IMR-90 (cell line): Measurements from ENCODE around the gene BST1. TPM values are rescaled to one million over a fixed set of nuclear protein-coding genes. Genes with fewer than 3 reads are reported as not detected.

Experiments
- ATAC-seq: fragments of 200-7000 bp; cut with Tn5 transposase; 2 replicates; pipeline ENCODE4 v1.9.1; 2020; ENCODE audit warnings: low read depth, mild to moderate bottlenecking, moderate library complexity
- BruUV-seq: library from RNA; stranded (reverse); fragments of 400-500 nt; replicated peaks from 2 replicates; lab custom pipeline; 2021; lab: Mats Ljungman, UMichigan
- CTCF ChIA-PET: fragments of 300-600 bp; formaldehyde crosslinking; extraction: SDS; loops from one replicate; lab custom pipeline; 2021; ENCODE audit warnings: antibody characterized with exemption; lab: Yijun Ruan, JAX
- POLR2A ChIA-PET: fragments of 300-600 bp; sonication (Branson Sonifier 250); formaldehyde crosslinking; loops from one replicate; lab custom pipeline; 2022; ENCODE audit warnings: antibody characterized with exemption; ENCODE audit not compliant: unreplicated experiment; lab: Charles Lee
- DNase-seq: peaks from one replicate; pipeline ENCODE4 v3.0.0; 2013
- H2AFZ ChIP-seq: replicated peaks from 2 replicates; pipeline ENCODE3; 2013; ENCODE audit warnings: low read length, mild to moderate bottlenecking; ENCODE audit not compliant: poor library complexity
- H2AK5ac ChIP-seq: 2 replicates; pipeline ENCODE4 v1.6.1; 2013; ENCODE audit warnings: low read depth, low read length, inconsistent platforms
- H2AK9ac ChIP-seq: replicated peaks from 2 replicates; pipeline ENCODE3; 2013; ENCODE audit warnings: mild to moderate bottlenecking, low read depth, low read length, moderate library complexity; ENCODE audit not compliant: poor library complexity
- H2BK120ac ChIP-seq: 2 replicates; pipeline ENCODE4 v1.6.1; 2013; ENCODE audit warnings: low read depth, low read length, inconsistent platforms
- H2BK15ac ChIP-seq: 3 replicates; pipeline ENCODE4 v1.6.1; 2013; ENCODE audit warnings: low read depth, low read length, inconsistent platforms
- H2BK20ac ChIP-seq: 2 replicates; pipeline ENCODE4 v1.6.1; 2013; ENCODE audit warnings: low read depth, mild to moderate bottlenecking, inconsistent platforms, low read length, moderate library complexity
- H2BK5ac ChIP-seq: 2 replicates; pipeline ENCODE4 v1.6.1; 2013; ENCODE audit warnings: mild to moderate bottlenecking, low read depth, low read length, inconsistent platforms; ENCODE audit not compliant: poor library complexity, severe bottlenecking
- H3K14ac ChIP-seq: replicated peaks from 2 replicates; pipeline ENCODE4 v1.6.1; 2013; ENCODE audit warnings: low read depth, low read length, inconsistent platforms
- H3K18ac ChIP-seq: 2 replicates; pipeline ENCODE4 v1.6.1; 2013; ENCODE audit warnings: low read depth, low read length, control low read depth
- H3K23ac ChIP-seq: 2 replicates; pipeline ENCODE4 v1.6.1; 2013; ENCODE audit warnings: low read depth, low read length, inconsistent platforms
- H3K27ac ChIP-seq: 2 replicates; pipeline ENCODE4 v1.5.1; 2013; ENCODE audit warnings: mild to moderate bottlenecking, control low read depth, low read length; ENCODE audit not compliant: insufficient read depth
- H3K27me3 ChIP-seq: 2 replicates; pipeline ENCODE4 v1.6.1; 2013; ENCODE audit warnings: low read length; ENCODE audit not compliant: control insufficient read depth, insufficient read depth
- H3K36me3 ChIP-seq: 2 replicates; pipeline ENCODE4 v1.6.1; 2013; ENCODE audit warnings: low read length, mixed read lengths; ENCODE audit not compliant: control insufficient read depth, insufficient read depth
- H3K4ac ChIP-seq: 2 replicates; pipeline ENCODE4 v1.6.1; 2013; ENCODE audit warnings: low read depth, low read length, inconsistent platforms
- H3K4me1 ChIP-seq: 2 replicates; pipeline ENCODE4 v1.6.1; 2013; ENCODE audit warnings: low read length, mixed read lengths; ENCODE audit not compliant: control insufficient read depth, insufficient read depth
- H3K4me2 ChIP-seq: 2 replicates; pipeline ENCODE4 v1.6.1; 2013; ENCODE audit warnings: low read depth, mild to moderate bottlenecking, control low read depth, low read length, moderate library complexity
- H3K4me3 ChIP-seq: 2 replicates; pipeline ENCODE4 v1.5.1; 2013; ENCODE audit warnings: low read depth, mild to moderate bottlenecking, control low read depth, low read length, moderate library complexity; ENCODE audit not compliant: insufficient read depth
- H3K56ac ChIP-seq: 2 replicates; pipeline ENCODE4 v1.6.1; 2013; ENCODE audit warnings: low read length, inconsistent platforms; ENCODE audit not compliant: insufficient read depth; ENCODE audit errors: extremely low read depth
- H3K79me1 ChIP-seq, 2 experiments: 2 replicates each; pipeline ENCODE4 v1.6.1; 2013; ENCODE audit warnings: low read length in 2 of 2, inconsistent platforms in 1 of 2, low read depth in 1 of 2
- H3K9ac ChIP-seq: 2 replicates; pipeline ENCODE4 v1.6.1; 2013; ENCODE audit warnings: low read depth, low read length, control low read depth
- H3K9me1 ChIP-seq: 2 replicates; pipeline ENCODE4 v1.6.1; 2013; ENCODE audit warnings: low read length, inconsistent platforms; ENCODE audit not compliant: insufficient read depth
- H3K9me3 ChIP-seq: 2 replicates; pipeline ENCODE4 v1.6.1; 2013; ENCODE audit warnings: low read length; ENCODE audit not compliant: control insufficient read depth, insufficient read depth
- H4K20me1 ChIP-seq: 2 replicates; pipeline ENCODE4 v1.6.1; 2013; ENCODE audit warnings: low read length, inconsistent platforms; ENCODE audit not compliant: insufficient read depth
- H4K5ac ChIP-seq: 2 replicates; pipeline ENCODE4 v1.6.1; 2013; ENCODE audit warnings: mild to moderate bottlenecking, low read depth, low read length, control low read depth
- H4K8ac ChIP-seq, 2 experiments: 2 replicates each; pipeline ENCODE4 v1.6.1; 2013; ENCODE audit warnings: low read depth in 2 of 2, low read length in 2 of 2, control low read depth in 1 of 2, inconsistent platforms in 1 of 2
- H4K91ac ChIP-seq: 2 replicates; pipeline ENCODE4 v1.6.1; 2013; ENCODE audit warnings: low read depth, low read length, inconsistent platforms; ENCODE audit not compliant: insufficient read depth
- BHLHE40 ChIP-seq: fragments of 150-350 bp; IDR thresholded peaks from 2 replicates; pipeline ENCODE4 v1.6.1; 2016; ENCODE audit warnings: mild to moderate bottlenecking, low read depth, low read length
- CHD1 ChIP-seq: IDR thresholded peaks from 2 replicates; pipeline ENCODE4 v1.6.1; 2012; ENCODE audit warnings: low read depth, low read length, improper control_type of control experiment
- CTCF ChIP-seq: conservative IDR thresholded peaks from 2 replicates; pipeline ENCODE4 v1.5.1; 2012; ENCODE audit warnings: mild to moderate bottlenecking, low read depth, low read length, improper control_type of control experiment
- ELK1 ChIP-seq: fragments of 150-350 bp; IDR thresholded peaks from 2 replicates; pipeline ENCODE4 v1.6.1; 2016; ENCODE audit warnings: low read depth, mild to moderate bottlenecking, low read length, moderate library complexity, borderline replicate concordance
- FOS ChIP-seq: fragments of 150-350 bp; IDR thresholded peaks from 2 replicates; pipeline ENCODE4 v1.6.1; 2016; ENCODE audit warnings: low read depth, low read length
- MAFK ChIP-seq: IDR thresholded peaks from 2 replicates; pipeline ENCODE4 v1.6.1; 2012; ENCODE audit warnings: low read depth, low read length, improper control_type of control experiment
- MAZ ChIP-seq: IDR thresholded peaks from 2 replicates; pipeline ENCODE4 v1.6.1; 2012; ENCODE audit warnings: low read depth, mild to moderate bottlenecking, low read length, improper control_type of control experiment, moderate library complexity, borderline replicate concordance
- NFE2L2 ChIP-seq: fragments of 150-350 bp; IDR thresholded peaks from 2 replicates; pipeline ENCODE4 v1.6.1; 2016; ENCODE audit warnings: low read depth, mild to moderate bottlenecking, low read length
- RAD21 ChIP-seq: IDR thresholded peaks from 2 replicates; pipeline ENCODE4 v1.6.1; 2012; ENCODE audit warnings: low read length, improper control_type of control experiment
- RFX5 ChIP-seq: IDR thresholded peaks from 2 replicates; pipeline ENCODE4 v1.8.0; 2012; ENCODE audit warnings: low read depth, mild to moderate bottlenecking, low read length, moderate library complexity
- USF2 ChIP-seq: fragments of 150-350 bp; IDR thresholded peaks from 2 replicates; pipeline ENCODE4 v1.6.1; 2017; ENCODE audit warnings: mild to moderate bottlenecking, antibody characterized with exemption, low read length, low read depth
- WGBS, 2 experiments: methylation state at CpG; one replicate each; pipeline versions ENCODE4 v1.1.5 to v1.1.7; 2013; ENCODE audit warnings: missing lambda C conversion rate in 2 of 2; ENCODE audit not compliant: insufficient read length in 1 of 2; ENCODE audit errors: extremely low coverage in 2 of 2; 5-methylcytosine and 5-hydroxymethylcytosine counted together
- dilution Hi-C: fragments of 300-500 bp; cut with HindIII; formaldehyde crosslinking; loops from one replicate; pipeline ENCODE4 v1.14.3; 2018; ENCODE audit warnings: low sequenced_read_pairs; ENCODE audit not compliant: unreplicated experiment
- in situ Hi-C: fragments of 300-500 bp; cut with MboI; formaldehyde crosslinking; loops from 3 replicates; pipeline ENCODE4 v1.14.3; 2019; ENCODE audit warnings: low sequenced_read_pairs, inconsistent platforms, mixed read lengths
- intact Hi-C: fragments of 100-400 bp; cut with micrococcal nuclease; formaldehyde crosslinking; loops from 2 replicates; pipeline ENCODE4 v1.10.0; 2022
- polyA plus RNA-seq, 3 experiments: library from polyadenylated mRNA; depleted of rRNA; stranded (reverse); fragments of >200 nt; gene quantifications; 2 replicates each; pipeline ENCODE4 v1.2.3, GENCODE V29; 2012; ENCODE audit warnings: low replicate concordance in 1 of 3
- total RNA-seq: library from RNA; depleted of rRNA; stranded (reverse); fragments of >200 nt; gene quantifications from 2 replicates; pipeline ENCODE4 v1.2.3, GENCODE V29; 2012

The BST1 gene
- total and polyA plus RNA-seq, 2 of the 4 experiments (the other 2 are of a cell fraction): 6.6 to 11.1 TPM

- H2BK5ac ChIP-seq: no peak overlapping the region
- H3K23ac ChIP-seq: no peak overlapping the region
- BruUV-seq: no TSS peak
- H2BK120ac ChIP-seq: no peak overlapping the region
- H3K4me3 ChIP-seq: no peak overlapping the region
- DNase-seq: peak; percentile 46
- 0 out of 2 replicates have a peak overlapping the region, but pooled peaks have one; percentile 10 for H3K4ac ChIP-seq
- no peaks in the 10 kb centered on the region for H3K79me1 ChIP-seq
- H3K4me1 ChIP-seq: peaks cover 5% of the 10 kb centered on the region; the same call in 1 of the 2 replicates
- H3K27ac ChIP-seq: no peak overlapping the region
- no peaks in the 10 kb centered on the region for H3K36me3 ChIP-seq
- H2BK15ac ChIP-seq: no peak overlapping the region; the same call in 2 of the 3 replicates
- H3K14ac ChIP-seq: no peak overlapping the region
- 20% methylated on average over 1 of the region's 4 CpGs; no CpG with 5 or more reads in 1 of the 2 experiments for WGBS, 2 experiments
- no peaks in the 10 kb centered on the region for H3K9me3 ChIP-seq
- no peak overlapping the region for H3K9ac ChIP-seq
- dilution Hi-C loops: no loop called here
- no peak for ATAC-seq
- in situ Hi-C loops: loop anchor here (10.0 kb wide), 1 partner anchor 159 kb away; no protein-coding TSS in a partner anchor
- H4K91ac ChIP-seq: no peak overlapping the region
- H3K56ac ChIP-seq: no peak overlapping the region
- H3K27me3 ChIP-seq: no peaks in the 10 kb centered on the region
- no peak overlapping the region for H3K4me2 ChIP-seq
- H3K18ac ChIP-seq: no peak overlapping the region
- ChIA-PET POLR2A (interaction anchor here (0.6 kb wide), 1 partner anchor 42 kb away, joined by 4 read pairs; no protein-coding TSS in a partner anchor), CTCF (no interaction called here)
- H2AK9ac ChIP-seq: no peak overlapping the region
- H3K9me1 ChIP-seq: peaks cover 4% of the 10 kb centered on the region; the same call in 1 of the 2 replicates
- H2BK20ac ChIP-seq: 0 out of 2 replicates have a peak overlapping the region, but pooled peaks have one; percentile 16
- intact Hi-C loops: loop anchor here (5.0 kb wide), 1 partner anchor 73 kb away; no protein-coding TSS in a partner anchor
- no peak overlapping the region for H2AK5ac ChIP-seq
- H4K5ac ChIP-seq: no peak overlapping the region
- TF ChIP-seq ELK1 (no peak), MAZ (no peak), RFX5 (no peak), RAD21 (no peak), MAFK (no peak), FOS (no peak), CTCF (no peak), BHLHE40 (no peak), NFE2L2 (no peak), CHD1 (no peak), USF2 (no peak)
- H2AFZ ChIP-seq: no peak overlapping the region
- no peak overlapping the region for H4K8ac ChIP-seq
- no peaks in the 10 kb centered on the region for H4K20me1 ChIP-seq
Observed at GRCh38 chr4:15725608-15726007, 22.7 kb downstream of the BST1 start.
